Right lobe of liver (tissue), 6 donors: Measurements from ENCODE around the gene ENKD1. TPM values are rescaled to one million over a fixed set of nuclear protein-coding genes. Genes with fewer than 3 reads are reported as not detected.

ENCODE experiments used
- ATAC-seq, 4 donors: fragments of 200-7000 bp; cut with Tn5 transposase; one replicate each; pipeline ENCODE4 v1.9.1; 2020; ENCODE audit warnings: mild to moderate bottlenecking in 4 of 4, moderate library complexity in 4 of 4
- DNase-seq, 3 donors: peaks; one replicate each; pipeline ENCODE4 v3.0.0-alpha.2; 2020
- H3K27ac ChIP-seq, 3 donors: fragments of 200-600 bp; one replicate each; pipeline ENCODE4 v1.8.0; 2022
- H3K27me3 ChIP-seq, 2 donors: fragments of 200-600 bp; one replicate each; pipeline ENCODE4 v1.8.0; 2022
- H3K36me3 ChIP-seq, 4 donors: fragments of 200-600 bp; sonication (generic) in 1 of 4; one replicate each; pipeline versions ENCODE4 v1.5.1 to v1.8.0; 2017 to 2022; ENCODE audit warnings: control low read depth in 1 of 4
- H3K4me1 ChIP-seq, 4 donors: fragments of 200-600 bp; sonication (generic) in 1 of 4; one replicate each; pipeline versions ENCODE4 v1.5.1 to v1.8.0; 2017 to 2022; ENCODE audit warnings: control low read depth in 1 of 4
- H3K4me3 ChIP-seq, 3 donors: fragments of 200-600 bp; one replicate each; pipeline ENCODE4 v1.8.0; 2022
- H3K9me3 ChIP-seq, 4 donors: fragments of 200-600 bp; sonication (generic) in 1 of 4; one replicate each; pipeline versions ENCODE4 v1.5.1 to v1.8.0; 2017 to 2022; ENCODE audit warnings: control low read depth in 1 of 4
- POLR2A ChIP-seq: fragments of 450-650 bp; IDR thresholded peaks from one replicate; pipeline ENCODE4 v1.6.1; 2017; ENCODE audit warnings: antibody characterized with exemption, mild to moderate bottlenecking
- WGBS: methylation state at CpG from one replicate; pipeline ENCODE4 v1.1.6; 2018; ENCODE audit warnings: low coverage, low lambda C conversion rate; ENCODE audit not compliant: insufficient coverage; ENCODE audit errors: missing lambda C conversion rate; 5-methylcytosine and 5-hydroxymethylcytosine counted together
- intact Hi-C, 2 donors: fragments of 100-400 bp; cut with DNase I; formaldehyde crosslinking; loops; one replicate each; pipeline versions ENCODE4 v1.11.2 to v1.14.1; 2022
- total RNA-seq, 6 experiments: library from RNA; depleted of rRNA in 2 of 6; stranded (reverse); fragments of >200 nt in 2 of 6; fragmentation: NEBNext Ultra II Directional in 3 of 6; extraction: Animal tissue kit (Norgen Biotek cat#: 25700) in 3 of 6; gene quantifications; one replicate each; pipeline versions ENCODE4 v1.1.0 to v1.2.4, GENCODE V29; 2016 to 2023
- TF ChIP-seq, protein P1 (sequence below), 4 donors: fragments of 200-600 bp in 3 of 4; fragments of 450-650 bp in 1 of 4; IDR thresholded peaks; one replicate each; pipeline versions ENCODE4 v1.5.1 to v1.8.0; 2016 to 2022; ENCODE audit warnings: antibody characterized with exemption in 4 of 4, mild to moderate bottlenecking in 2 of 4
- donor health status: DM: no; HTN: yes; CAD: no.
- donor health status: DM: no; HTN: no; CAD: no.
- donor health status: DM: no; HTN: no; CAD: no.
- donor health status: DM: no; HTN: yes; CAD: no.
- donor health status: DM: no; HTN: yes; CAD: no.

The ENKD1 gene
- total RNA-seq, 6 experiments from 2014 or later: 4.4 to 8.9 (median 7.3) TPM

DNA sequence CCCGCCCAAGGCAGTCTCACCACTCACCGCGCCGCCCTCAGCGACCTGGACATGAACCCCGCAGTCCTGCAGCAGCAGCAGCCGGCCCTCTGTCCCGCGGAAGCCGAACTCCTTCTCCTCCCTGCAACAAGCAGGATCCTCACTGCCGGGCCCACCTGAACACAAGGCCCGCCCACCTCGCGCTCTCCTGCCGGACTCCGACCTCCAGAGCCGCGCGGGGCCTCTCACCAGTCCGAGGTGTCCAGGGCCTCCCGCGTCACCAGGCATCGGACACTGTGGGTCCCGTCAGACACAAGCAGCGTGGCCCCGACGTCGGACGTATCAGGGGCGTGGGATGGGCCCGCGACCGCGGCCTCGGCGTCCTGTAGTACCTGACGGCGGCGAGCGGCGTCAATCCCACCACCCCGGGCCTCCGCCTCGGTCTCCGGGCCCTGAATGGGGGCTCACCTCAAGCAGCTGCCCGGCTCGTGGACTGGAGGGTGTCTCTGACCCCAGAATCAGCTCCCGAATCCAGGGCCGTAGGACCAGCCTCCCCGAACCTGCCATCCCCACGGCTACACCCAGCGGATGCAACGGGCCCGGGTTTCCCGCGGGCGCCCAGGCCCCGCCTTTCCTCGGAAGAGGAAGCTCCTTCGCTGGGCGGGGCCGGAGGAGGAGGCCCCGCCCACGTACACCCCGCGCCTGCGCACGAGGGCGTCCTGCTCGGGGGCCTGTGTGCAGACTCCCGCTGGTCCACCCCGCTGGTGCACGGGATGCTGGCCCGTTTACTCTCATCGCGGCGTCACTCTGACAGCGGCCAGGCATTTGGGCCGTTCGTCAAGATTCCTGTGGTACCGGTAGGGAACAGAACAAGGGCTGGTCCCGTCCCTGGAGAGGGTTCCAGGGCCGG, 6.6 kb downstream of the ENKD1 start, which contains the start of gene ACD:
TSS of gene ACD (minus strand) at position 586 of the 889 bp plus-strand sequence. CDS start at position 546, 40 bp downstream.
- DNase-seq: peak; percentile 93 to 95 (median 94)
- Histone ChIP-seq H3K27ac (peak within 1 kb of the TSS; percentile 77 to 86 (median 81)), H3K27me3 (no peaks in the 10 kb centered on the region), H3K4me1 (peaks cover 0 to 12% (median 0%) of the 10 kb centered on the region in 4 donors), H3K9me3 (no peaks in the 10 kb centered on the region), H3K36me3 (no peaks in the 10 kb centered on the region), H3K4me3 (peak within 1 kb of the TSS; percentile 77 to 95 (median 77))
- TF ChIP-seq, protein P1, sequence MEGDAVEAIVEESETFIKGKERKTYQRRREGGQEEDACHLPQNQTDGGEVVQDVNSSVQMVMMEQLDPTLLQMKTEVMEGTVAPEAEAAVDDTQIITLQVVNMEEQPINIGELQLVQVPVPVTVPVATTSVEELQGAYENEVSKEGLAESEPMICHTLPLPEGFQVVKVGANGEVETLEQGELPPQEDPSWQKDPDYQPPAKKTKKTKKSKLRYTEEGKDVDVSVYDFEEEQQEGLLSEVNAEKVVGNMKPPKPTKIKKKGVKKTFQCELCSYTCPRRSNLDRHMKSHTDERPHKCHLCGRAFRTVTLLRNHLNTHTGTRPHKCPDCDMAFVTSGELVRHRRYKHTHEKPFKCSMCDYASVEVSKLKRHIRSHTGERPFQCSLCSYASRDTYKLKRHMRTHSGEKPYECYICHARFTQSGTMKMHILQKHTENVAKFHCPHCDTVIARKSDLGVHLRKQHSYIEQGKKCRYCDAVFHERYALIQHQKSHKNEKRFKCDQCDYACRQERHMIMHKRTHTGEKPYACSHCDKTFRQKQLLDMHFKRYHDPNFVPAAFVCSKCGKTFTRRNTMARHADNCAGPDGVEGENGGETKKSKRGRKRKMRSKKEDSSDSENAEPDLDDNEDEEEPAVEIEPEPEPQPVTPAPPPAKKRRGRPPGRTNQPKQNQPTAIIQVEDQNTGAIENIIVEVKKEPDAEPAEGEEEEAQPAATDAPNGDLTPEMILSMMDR (IDR thresholded peaks at IDR 0.05): no peak
- TF ChIP-seq POLR2A: peak; percentile 68
- ATAC-seq: peak; percentile 86 to 91 (median 90)
- intact Hi-C loops: no loop called here
- WGBS: 0% methylated on average over 14 of the region's 83 CpGs

DNA sequence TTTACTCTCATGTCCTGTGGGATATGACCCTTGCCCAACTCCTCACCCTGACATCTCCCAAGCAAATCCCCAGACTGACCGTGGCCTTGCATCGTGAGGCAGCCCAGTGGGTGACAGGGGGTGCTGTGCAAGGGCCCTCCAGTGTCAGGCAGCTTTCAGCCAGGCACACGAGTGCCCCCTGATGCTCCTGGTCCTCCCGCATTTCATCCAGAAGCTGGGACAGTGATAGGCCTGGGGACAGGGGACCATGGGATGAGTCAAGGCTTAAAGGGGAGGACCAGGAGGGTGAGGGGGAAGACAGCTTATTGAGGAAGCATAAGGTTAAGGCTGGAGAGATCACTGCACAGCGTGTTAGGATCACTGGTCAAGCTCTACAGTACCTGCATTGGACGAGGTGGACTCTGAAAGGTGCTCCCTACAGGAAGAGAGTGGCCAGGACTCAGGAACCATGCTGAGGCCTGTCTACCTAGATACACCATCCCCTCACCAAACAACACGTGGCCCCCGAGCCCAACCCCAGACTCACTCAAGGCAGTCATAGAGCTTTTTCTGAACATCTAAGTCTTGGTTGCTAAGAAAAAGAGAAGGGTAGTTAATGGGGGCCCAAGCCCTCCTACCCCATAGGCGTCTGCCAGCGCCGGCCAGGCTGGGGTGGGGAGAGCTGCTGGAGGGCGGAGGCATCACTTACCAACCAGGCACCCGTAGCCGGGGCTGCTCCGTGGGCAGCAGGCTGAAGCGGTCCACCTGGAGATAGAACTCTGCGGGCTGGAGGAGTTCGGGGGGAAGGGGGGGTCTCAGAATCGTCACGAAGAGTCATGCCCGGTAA, 7.5 kb downstream of the ENKD1 start:
- no peak for DNase-seq
- intact Hi-C loops: no loop called here

DNA sequence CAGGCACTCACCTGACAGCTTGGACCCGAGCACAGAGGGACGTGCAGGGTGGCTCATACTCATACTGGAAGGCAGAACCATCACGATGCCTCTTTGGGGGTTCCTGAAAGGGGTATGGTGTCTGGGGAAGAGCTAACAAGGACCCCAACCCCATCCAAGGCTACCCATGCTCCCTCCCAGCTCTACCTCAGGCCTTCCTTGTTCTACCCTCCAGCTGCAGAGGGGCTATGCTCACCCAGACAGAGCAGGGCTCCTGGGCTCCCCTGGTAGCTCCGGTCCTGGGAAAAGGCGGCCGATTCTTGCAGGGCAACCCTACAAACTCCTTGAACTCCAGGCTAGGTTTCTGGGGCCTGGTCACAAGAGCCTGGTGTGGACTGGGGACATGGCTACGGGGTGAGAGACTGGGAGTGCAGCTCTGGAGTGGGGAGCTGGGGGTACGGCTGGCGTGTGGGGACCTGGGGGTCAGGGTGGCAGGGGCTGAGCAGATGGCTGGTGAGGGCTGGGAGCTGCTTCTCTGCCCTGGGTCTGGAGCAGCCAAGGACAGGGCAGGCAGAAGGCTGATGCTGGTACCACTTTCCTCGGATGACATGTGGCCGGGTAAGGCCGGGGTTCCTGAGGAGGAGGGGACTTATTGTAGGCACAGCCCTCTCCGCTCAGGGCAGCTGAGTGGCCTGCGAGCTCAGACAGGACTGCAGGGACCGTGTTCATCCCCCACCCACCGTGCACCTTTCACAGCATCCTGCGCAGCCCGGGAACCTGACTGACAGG, 8.6 kb downstream of the ENKD1 start:
- H3K36me3 ChIP-seq: no peaks in the 10 kb centered on the region
- peaks cover 0 to 12% of the 10 kb centered on the region in 2 donors for H3K27me3 ChIP-seq
- DNase-seq (no peak), ATAC-seq (no peak)
- no peak overlapping the region for H3K4me3 ChIP-seq
- intact Hi-C loops: no loop called here
- TF ChIP-seq, protein P1 (IDR thresholded peaks at IDR 0.05): no peak
- TF ChIP-seq POLR2A: no peak
- H3K9me3 ChIP-seq: no peaks in the 10 kb centered on the region
- 80% methylated on average over 1 of the region's 18 CpGs for WGBS
- H3K4me1 ChIP-seq: peaks cover 0 to 11% (median 0%) of the 10 kb centered on the region in 4 donors
- H3K27ac ChIP-seq: no peak overlapping the region

More for the DNA sequence above, 7.5 kb downstream of the ENKD1 start:
- WGBS: 82% methylated on average over 5 of the region's 21 CpGs
- Histone ChIP-seq H3K4me3 (peak overlapping the region; percentile 77 to 95 (median 77)), H3K4me1 (peaks cover 0 to 12% (median 0%) of the 10 kb centered on the region in 4 donors), H3K9me3 (no peaks in the 10 kb centered on the region), H3K36me3 (no peaks in the 10 kb centered on the region), H3K27me3 (peaks cover 0 to 4% of the 10 kb centered on the region in 2 donors), H3K27ac (no peak overlapping the region)
- ATAC-seq: no peak
- TF ChIP-seq, protein P1 (IDR thresholded peaks at IDR 0.05): no peak
- TF ChIP-seq POLR2A: no peak

DNA sequence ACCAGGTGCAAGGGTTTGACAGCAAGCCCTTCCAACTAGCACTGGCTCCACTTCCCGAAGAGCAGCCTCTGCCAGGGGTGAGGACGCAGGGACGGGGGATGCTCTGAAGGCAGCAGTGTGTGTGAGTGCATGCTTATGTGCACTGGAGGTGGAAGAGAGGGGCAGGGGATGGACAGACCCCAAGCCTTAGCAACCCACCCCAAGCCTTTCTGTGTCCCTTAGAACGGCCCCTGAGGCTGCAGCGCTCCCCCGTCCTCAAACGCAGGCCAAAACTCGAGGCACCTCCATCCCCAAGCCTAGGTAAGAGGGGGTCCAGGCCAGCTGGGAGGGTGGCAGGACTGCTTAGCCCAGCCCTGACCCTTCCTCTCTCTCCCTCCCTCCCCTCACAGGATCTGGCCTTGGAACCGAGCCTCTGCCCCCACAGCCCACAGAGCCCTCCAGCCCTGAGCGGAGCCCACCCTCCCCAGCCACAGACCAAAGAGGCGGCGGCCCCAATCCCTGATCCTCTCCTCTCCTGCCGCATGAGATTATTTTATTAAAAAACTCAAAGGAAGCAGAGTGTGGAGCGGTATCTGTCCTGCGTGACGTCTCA, 9.4 kb downstream of the ENKD1 start:
- ATAC-seq: no peak
- no peak for TF ChIP-seq POLR2A
- TF ChIP-seq, protein P1 (IDR thresholded peaks at IDR 0.05): no peak
- Histone ChIP-seq H3K4me3 (no peak overlapping the region), H3K27ac (no peak overlapping the region), H3K9me3 (no peaks in the 10 kb centered on the region), H3K36me3 (no peaks in the 10 kb centered on the region), H3K27me3 (peaks cover 0 to 12% of the 10 kb centered on the region in 2 donors), H3K4me1 (peaks cover 0 to 11% (median 0%) of the 10 kb centered on the region in 4 donors)
- WGBS: 98% methylated on average over 5 of the region's 16 CpGs
- intact Hi-C loops: no loop called here
- DNase-seq: no peak
